DND-41 (cell line): ENCODE results near the gene UBXN1.

Source experiments
- ATAC-seq: fragments of 200-7000 bp; cut with Tn5 transposase; 3 replicates; pipeline ENCODE4 v1.9.1; 2021; ENCODE audit warnings: low read depth; ENCODE audit not compliant: insufficient read depth
- DNase-seq: peaks from one replicate; pipeline ENCODE4 v3.0.0-alpha.2; 2020
- H2AFZ ChIP-seq: 2 replicates; pipeline ENCODE4 v1.6.0; 2012; ENCODE audit warnings: low read depth, low read length
- H3K27ac ChIP-seq: 2 replicates; pipeline ENCODE4 v1.5.1; 2012; ENCODE audit warnings: low read length, inconsistent platforms
- H3K27me3 ChIP-seq: fragments of 200-600 bp; sonication (generic); 2 replicates; pipeline ENCODE4 v1.6.0; 2012; ENCODE audit warnings: low read length, mild to moderate bottlenecking, inconsistent platforms; ENCODE audit not compliant: insufficient read depth, poor library complexity
- H3K36me3 ChIP-seq: 2 replicates; pipeline ENCODE4 v1.5.1; 2012; ENCODE audit warnings: low read length, inconsistent platforms; ENCODE audit not compliant: insufficient read depth
- H3K4me1 ChIP-seq: 2 replicates; pipeline ENCODE4 v1.5.1; 2012; ENCODE audit warnings: mild to moderate bottlenecking, low read length; ENCODE audit not compliant: insufficient read depth
- H3K4me2 ChIP-seq: 2 replicates; pipeline ENCODE4 v1.6.0; 2012; ENCODE audit warnings: mild to moderate bottlenecking, moderate library complexity, low read length, inconsistent platforms; ENCODE audit not compliant: insufficient read depth
- H3K4me3 ChIP-seq, 2 experiments: fragments of 200-600 bp in 1 of 2; shearing (Covaris generic) in 1 of 2; 2 replicates each; pipeline ENCODE4 v1.5.1; 2012 to 2016; ENCODE audit warnings: inconsistent platforms in 2 of 2, low read length in 2 of 2, mild to moderate bottlenecking in 2 of 2, low read depth in 1 of 2, moderate library complexity in 1 of 2
- H3K79me2 ChIP-seq: 2 replicates; pipeline ENCODE4 v1.6.0; 2012; ENCODE audit warnings: low read length, inconsistent platforms; ENCODE audit not compliant: insufficient read depth
- H3K9ac ChIP-seq: 2 replicates; pipeline ENCODE4 v1.6.0; 2012; ENCODE audit warnings: low read depth, mild to moderate bottlenecking, inconsistent platforms, low read length, moderate library complexity
- H3K9me3 ChIP-seq: 2 replicates; pipeline ENCODE4 v1.5.1; 2012; ENCODE audit warnings: low read length, moderate library complexity, mild to moderate bottlenecking, inconsistent platforms; ENCODE audit not compliant: insufficient read depth, severe bottlenecking
- H4K20me1 ChIP-seq: 2 replicates; pipeline ENCODE4 v1.6.0; 2012; ENCODE audit warnings: low read length; ENCODE audit not compliant: insufficient read depth
- CTCF ChIP-seq: IDR thresholded peaks from 2 replicates; pipeline ENCODE4 v1.5.1; 2012; ENCODE audit warnings: borderline replicate concordance, low read length, moderate library complexity, mild to moderate bottlenecking; ENCODE audit not compliant: poor library complexity, severe bottlenecking; ENCODE audit errors: extremely low read depth
- EZH2 ChIP-seq: IDR thresholded peaks from 3 replicates; pipeline ENCODE4 v1.6.1; 2012; ENCODE audit warnings: borderline replicate concordance, low read depth, mild to moderate bottlenecking, moderate library complexity, low read length, inconsistent platforms; ENCODE audit not compliant: severe bottlenecking

The UBXN1 gene

GRCh38 chr11:62727165-62727871 lies 48.4 kb upstream of the UBXN1 start, which contains the start of gene HNRNPUL2:
Gene HNRNPUL2, minus strand, starts transcription at chr11:62727457. Its CDS starts 301 bp downstream, at chr11:62727156.
- H3K79me2 ChIP-seq: peaks cover 88% of the 10 kb centered on the region
- TF ChIP-seq CTCF (no peak), EZH2 (no peak)

DNA sequence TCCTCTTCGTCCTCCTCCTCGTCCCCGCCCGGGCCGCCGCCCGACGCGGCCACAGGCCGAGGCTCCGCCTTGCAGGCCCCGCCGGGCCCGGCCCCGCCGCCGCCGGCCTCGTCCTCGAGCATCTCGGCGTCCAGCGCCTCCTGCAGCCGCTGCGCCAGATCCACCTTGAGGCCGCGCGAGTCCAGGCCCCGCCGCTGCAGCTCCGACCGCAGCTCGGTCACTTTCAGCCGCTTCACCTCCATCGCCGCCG lies 48.0 kb upstream of the UBXN1 start:
- peak overlapping the region; percentile 100 for H3K27ac ChIP-seq
- peak overlapping the region; percentile 90 for H3K4me2 ChIP-seq
- peak overlapping the region; percentile 94 for H3K9ac ChIP-seq
- H3K4me1 ChIP-seq: peaks cover 61% of the 10 kb centered on the region
- H3K36me3 ChIP-seq: peaks cover 59% of the 10 kb centered on the region
- no peak for DNase-seq
- peaks cover 40% of the 10 kb centered on the region for H4K20me1 ChIP-seq
- peak overlapping the region; percentile 66 for H2AFZ ChIP-seq
- TF ChIP-seq CTCF: no peak
- TF ChIP-seq EZH2: no peak
- peaks cover 88% of the 10 kb centered on the region for H3K79me2 ChIP-seq
- H3K27me3 ChIP-seq: no peaks in the 10 kb centered on the region
- H3K4me3 ChIP-seq: peak overlapping the region; percentile 74 to 93; a peak in 3 of 4 replicates
- ATAC-seq: peak; percentile 0; the same call in 1 of the 3 replicates
- H3K9me3 ChIP-seq: no peaks in the 10 kb centered on the region

More at GRCh38 chr11:62727165-62727871, 48.4 kb upstream of the UBXN1 start, which contains the start of gene HNRNPUL2:
- DNase-seq: peak; percentile 99
- H4K20me1 ChIP-seq: peaks cover 35% of the 10 kb centered on the region
- H3K9me3 ChIP-seq: no peaks in the 10 kb centered on the region
- peak within 1 kb of the TSS; percentile 100 for H3K27ac ChIP-seq
- no peaks in the 10 kb centered on the region for H3K27me3 ChIP-seq
- peak within 1 kb of the TSS; percentile 90 for H3K4me2 ChIP-seq
- H3K4me3 ChIP-seq: peak within 1 kb of the TSS; percentile 74 to 93
- peaks cover 54% of the 10 kb centered on the region for H3K36me3 ChIP-seq
- peak within 1 kb of the TSS; percentile 89 for H2AFZ ChIP-seq
- peak; percentile 86 for ATAC-seq
- peak within 1 kb of the TSS; percentile 94 for H3K9ac ChIP-seq
- H3K4me1 ChIP-seq: peaks cover 56% of the 10 kb centered on the region

DNA sequence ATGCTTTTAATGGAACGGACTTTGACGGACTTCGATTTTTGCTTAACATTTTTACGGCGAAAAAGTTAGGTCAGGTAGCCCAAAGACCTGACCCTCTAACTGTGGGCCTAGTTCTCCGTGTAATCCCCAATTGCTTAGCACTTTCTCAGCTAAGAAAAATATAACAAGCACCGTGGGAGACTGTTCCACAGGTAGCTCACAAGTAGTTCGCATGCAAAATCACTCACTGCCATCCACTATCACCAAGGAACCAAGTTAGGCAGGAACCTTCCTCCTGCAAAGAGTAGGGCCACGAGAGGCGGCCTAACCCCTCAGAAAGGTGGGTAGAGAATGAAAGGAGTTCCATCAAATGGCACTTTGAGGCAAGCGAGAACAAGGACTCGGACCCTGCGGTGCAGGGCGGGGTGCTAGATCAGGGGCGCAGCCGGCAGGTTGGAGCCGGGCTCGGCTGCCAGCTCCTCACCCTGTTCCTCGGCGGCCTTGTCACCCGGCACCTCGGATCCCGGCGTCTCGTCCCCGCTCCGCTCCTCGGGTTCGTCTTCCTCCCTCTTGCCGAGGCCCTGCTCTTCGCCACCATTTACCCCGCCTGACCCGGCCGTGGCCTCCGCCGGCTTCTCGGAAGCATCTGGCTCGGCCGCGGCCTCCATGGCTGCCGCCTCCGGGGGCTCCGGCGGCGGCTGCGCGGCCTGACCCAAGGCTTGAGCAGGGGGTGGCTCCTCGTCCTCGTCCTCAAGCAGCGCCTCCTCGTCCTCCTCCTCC lies 47.5 kb upstream of the UBXN1 start:
- peaks cover 59% of the 10 kb centered on the region for H3K4me1 ChIP-seq
- peaks cover 88% of the 10 kb centered on the region for H3K79me2 ChIP-seq
- peaks cover 40% of the 10 kb centered on the region for H4K20me1 ChIP-seq
- DNase-seq (peak; percentile 35), ATAC-seq (no peak)
- no peaks in the 10 kb centered on the region for H3K27me3 ChIP-seq
- H3K9me3 ChIP-seq: no peaks in the 10 kb centered on the region
- peaks cover 62% of the 10 kb centered on the region for H3K36me3 ChIP-seq
- H3K4me3 ChIP-seq: peak overlapping the region; percentile 74 to 93
- H2AFZ ChIP-seq: peak overlapping the region; percentile 66
- H3K9ac ChIP-seq: peak overlapping the region; percentile 94
- peak overlapping the region; percentile 100 for H3K27ac ChIP-seq
- TF ChIP-seq EZH2: no peak
- TF ChIP-seq CTCF: no peak
- peak overlapping the region; percentile 90 for H3K4me2 ChIP-seq
